HG03280 (cell line): ENCODE data around the gene KIF6.

ENCODE experiments used
- ATAC-seq: cut with Tn5 transposase; IDR thresholded peaks from one replicate; pipeline ENCODE4 v1.9.1; 2021; ENCODE audit warnings: mild to moderate bottlenecking, moderate library complexity; ENCODE audit not compliant: unreplicated experiment

KIF6 gene

DNA sequence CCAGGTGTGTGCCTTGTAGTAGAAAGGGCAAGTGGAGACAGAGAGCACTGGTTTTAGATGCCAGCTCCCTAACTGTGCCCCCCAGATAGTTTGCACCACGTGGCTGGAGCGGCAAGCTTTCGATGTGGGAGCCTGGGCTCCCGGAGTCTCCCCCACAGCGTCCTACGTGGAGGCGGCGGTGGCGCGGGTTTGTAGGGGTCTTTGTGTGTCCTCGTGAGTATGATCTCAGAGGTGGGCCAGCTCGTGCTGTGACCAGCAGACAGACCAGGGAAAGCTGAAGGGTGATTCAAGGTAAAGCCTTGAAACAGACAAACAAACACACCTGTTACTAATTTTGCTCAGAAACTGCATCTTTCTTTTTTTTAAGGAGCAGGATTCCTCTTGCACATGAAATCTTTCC, 397.1 kb downstream of the KIF6 start:
- no peak for ATAC-seq

DNA sequence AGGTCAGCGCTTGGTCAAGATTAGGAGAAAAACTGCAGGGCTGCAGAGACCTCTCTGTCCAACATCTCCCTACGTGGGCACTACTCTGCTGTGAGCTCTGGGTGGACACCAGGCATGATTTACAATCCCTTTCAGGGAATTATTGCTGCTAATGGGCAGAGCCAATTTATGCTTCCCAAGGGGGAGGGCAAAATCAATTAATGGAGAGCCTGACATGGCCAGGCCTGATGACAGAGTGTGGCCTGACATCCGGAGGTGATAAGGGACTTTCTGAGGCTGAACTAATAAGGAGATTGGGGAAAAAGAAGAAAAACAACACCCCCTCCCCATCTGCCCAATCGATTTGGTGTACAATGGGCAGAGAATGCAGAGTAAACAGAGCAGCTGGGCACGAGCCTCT, 397.7 kb downstream of the KIF6 start:
- ATAC-seq, result no peak

- no peak for ATAC-seq
Measured at GRCh38 chr6:39322306-39322850, 402.8 kb downstream of the KIF6 start, which contains the start of gene KCNK16. Gene KCNK16 (minus strand): TSS chr6:39322702. CDS start chr6:39322540, 162 bp downstream.

GRCh38 chr6:39321761-39322160, 403.4 kb downstream of the KIF6 start:
- ATAC-seq, result no peak

DNA sequence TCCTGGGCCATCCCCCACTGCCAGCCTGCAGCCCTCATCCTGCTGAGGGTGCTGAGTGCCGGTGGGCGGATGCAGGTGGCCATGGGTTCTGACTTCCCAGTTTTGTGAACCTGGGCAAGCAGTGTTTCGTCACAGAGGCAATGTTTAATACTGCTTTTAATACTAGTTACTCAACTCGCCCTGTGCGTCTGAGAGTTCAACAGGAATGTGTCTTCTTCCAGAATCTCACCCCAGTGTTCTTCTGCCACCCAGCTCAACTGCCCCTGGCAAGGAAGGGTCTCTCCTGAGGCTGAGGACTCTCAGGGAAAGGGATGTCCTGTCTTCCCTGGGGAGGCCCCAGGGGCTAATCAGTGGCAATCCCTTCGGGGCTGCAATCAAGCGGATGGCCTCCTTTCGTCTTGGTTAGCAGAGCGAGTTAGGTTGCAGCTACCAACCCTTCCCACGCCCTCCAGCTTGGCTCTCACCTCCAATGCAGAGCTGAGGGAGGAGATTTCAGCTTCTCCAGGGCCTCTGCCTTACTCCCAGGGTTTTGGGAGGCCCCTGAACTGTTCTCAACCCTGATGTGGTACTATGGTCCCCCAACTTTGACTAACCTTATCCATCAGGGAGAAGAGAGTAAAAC, 404.7 kb downstream of the KIF6 start:
- ATAC-seq, result no peak

- no peak for ATAC-seq
Measured at GRCh38 chr6:39319621-39320362, 405.4 kb downstream of the KIF6 start.

- no peak for ATAC-seq
Measured at GRCh38 chr6:39317256-39317655, 408.0 kb downstream of the KIF6 start.

- ATAC-seq, result no peak
Measured at GRCh38 chr6:39314273-39314795, 410.9 kb downstream of the KIF6 start, which contains the start of gene KCNK17. Gene KCNK17 (minus strand): TSS chr6:39314419. CDS start chr6:39314320, 99 bp downstream.

GRCh38 chr6:39313526-39314272, 411.5 kb downstream of the KIF6 start:
- no peak for ATAC-seq

- ATAC-seq, result no peak
Measured at GRCh38 chr6:39312912-39313525, 412.2 kb downstream of the KIF6 start.

DNA sequence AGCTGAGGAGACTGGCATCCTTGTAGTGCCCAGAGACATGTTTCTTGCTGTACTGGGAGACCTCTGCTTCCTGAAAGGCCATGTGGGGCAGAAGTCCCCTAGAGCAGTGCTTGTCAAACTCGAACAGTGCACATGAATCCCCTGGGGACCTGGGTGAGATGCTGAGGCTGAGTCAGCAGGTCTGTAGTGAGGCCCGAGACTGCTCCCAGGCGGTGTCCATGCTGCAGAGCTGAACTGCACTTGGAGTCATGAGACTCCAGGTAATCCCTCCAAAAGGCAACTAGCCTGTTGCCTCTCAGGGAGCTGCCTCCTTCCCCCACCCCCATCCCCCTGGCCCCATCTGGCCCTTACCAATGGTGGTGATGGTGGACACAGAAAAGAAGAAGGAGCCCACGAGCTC, 414.7 kb downstream of the KIF6 start:
- no peak for ATAC-seq

DNA sequence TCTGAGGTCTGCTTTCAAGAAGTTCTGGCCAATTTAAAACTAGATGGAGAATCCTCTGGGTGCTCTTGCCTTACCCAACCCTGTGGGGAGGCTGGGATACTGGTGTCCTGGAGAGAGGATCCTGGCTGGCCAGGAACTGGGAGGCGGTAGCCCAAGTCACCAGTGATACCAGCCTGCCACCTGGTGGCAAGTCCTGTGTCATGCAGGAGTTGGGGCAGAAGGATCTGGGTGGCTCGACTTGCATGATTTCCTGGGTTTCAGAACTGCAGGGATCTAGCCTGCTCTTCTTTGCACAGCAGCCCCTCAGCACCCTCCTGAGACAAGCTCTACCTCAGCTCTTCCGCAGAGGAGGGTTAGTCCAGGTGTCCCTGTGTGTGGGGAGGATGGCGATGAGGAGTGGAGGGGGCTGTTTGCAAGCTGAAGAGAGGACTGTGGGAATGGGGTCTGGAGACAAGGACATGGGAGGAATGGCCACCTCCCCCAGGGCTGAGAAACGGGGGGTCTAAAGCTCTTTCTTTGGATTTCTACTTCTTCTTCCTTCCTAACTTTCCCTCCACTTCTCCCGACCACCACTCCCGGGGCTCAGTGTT, 415.2 kb downstream of the KIF6 start:
- ATAC-seq, result no peak

- ATAC-seq, result no peak
Measured at GRCh38 chr6:39307462-39307861, 417.7 kb downstream of the KIF6 start.

- ATAC-seq, result no peak
Measured at GRCh38 chr6:39304951-39305350, 420.3 kb downstream of the KIF6 start.

GRCh38 chr6:39303425-39304153, 421.6 kb downstream of the KIF6 start:
- ATAC-seq, result no peak

DNA sequence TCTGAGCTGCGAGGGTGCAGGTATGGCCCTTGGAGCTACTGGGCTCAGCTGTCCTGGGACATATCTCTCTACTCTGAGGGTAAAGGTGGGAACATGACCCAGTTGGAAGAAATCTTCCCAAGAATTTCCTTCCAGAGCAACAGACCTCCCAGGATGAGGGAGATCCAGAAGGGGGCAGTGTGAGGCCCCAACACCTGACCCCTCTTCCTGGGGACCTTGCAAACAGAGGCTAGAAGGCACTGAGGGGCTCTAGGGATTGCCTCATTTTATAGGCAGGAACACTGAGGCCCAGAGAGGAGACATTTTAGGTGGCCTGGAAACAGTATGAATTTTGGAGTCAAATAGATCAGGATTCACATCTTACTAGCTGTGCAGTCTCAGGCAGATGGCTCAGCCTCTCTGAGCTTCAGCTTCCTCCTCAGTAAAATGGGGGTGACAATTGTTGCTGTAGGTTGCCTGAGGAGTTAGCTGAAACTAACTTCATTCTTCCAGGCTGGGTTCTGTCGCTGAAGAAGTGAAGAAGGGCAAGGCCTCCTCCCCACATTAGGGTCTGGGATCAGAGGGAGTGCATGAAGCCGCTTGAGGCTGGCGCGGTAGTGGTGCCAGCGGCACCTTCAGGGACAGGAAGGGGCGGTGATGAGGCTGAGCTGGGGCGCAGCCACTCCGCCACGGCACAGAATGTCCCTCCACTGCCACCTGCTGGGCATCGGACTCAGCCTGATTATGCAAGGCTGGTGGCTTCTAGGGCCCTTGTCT, 422.4 kb downstream of the KIF6 start:
- peak; percentile 73 for ATAC-seq

GRCh38 chr6:39302011-39302410, 423.2 kb downstream of the KIF6 start:
- no peak for ATAC-seq

DNA sequence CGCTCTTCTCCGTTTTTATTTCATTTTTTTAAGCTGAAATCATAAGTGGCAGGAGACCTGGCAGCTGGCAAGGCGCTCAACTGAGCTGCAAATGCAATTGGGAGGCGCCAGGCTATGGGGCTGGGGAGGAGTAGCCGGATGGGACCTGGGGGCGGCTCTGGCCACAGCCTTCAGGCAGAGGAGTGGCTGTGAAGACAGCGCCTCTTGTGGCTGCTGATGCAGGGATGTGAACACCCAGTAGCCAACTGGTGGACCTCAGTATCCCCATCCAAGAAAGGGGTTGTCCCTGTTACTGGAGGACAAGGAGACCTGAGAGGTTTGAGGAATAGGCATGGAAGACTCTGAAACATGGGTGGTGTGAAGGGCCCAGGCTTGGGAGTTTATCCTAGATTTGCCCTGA, 423.6 kb downstream of the KIF6 start:
- no peak for ATAC-seq

DNA sequence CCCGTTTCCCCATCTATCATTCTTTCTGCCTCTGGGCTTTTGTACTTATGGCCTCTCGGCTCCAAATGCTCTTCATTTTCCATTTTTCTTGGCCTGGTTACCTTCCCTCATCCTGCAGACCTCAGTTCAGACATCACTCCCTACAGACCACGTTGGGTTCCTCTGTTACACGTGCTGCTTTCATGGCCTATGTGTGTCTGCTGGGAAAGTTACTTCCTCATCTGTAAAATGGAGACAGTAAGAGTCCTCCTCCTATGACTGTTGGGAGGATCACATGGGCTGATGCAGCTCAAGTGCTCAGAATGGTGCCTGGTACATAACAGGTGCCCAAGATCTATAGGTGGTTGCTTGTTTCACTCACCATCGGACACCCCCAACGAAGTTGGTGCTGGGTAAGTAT, 424.5 kb downstream of the KIF6 start:
- ATAC-seq, result no peak
